Kidney (tissue), 14 donors: ENCODE results near the gene PCDH1. TPM values are rescaled to one million over a fixed set of nuclear protein-coding genes. Genes with fewer than 3 reads are reported as not detected.

ENCODE experiments used
- DNase-seq, 5 donors: peaks; one replicate each; pipeline ENCODE4 v3.0.0-alpha.2; 2013 to 2020
- FAIRE-seq: peaks from 2 replicates; lab custom pipeline; 2012; peaks lifted over from hg19 to GRCh38; lab: Jason Lieb, UNC
- H3K27ac ChIP-seq, 2 donors: one replicate each; pipeline ENCODE4 v1.7.0; 2013; ENCODE audit warnings: low read depth in 2 of 2, low read length in 2 of 2, inconsistent platforms in 1 of 2
- H3K27me3 ChIP-seq: one replicate; pipeline ENCODE4 v1.7.1; 2013; ENCODE audit warnings: low read length, inconsistent platforms; ENCODE audit not compliant: control insufficient read depth, insufficient read depth
- H3K36me3 ChIP-seq, 3 donors: one replicate each; pipeline versions ENCODE4 v1.7.0 to v1.7.1; 2013; ENCODE audit warnings: low read length in 3 of 3, control low read depth in 1 of 3, inconsistent platforms in 1 of 3; ENCODE audit not compliant: insufficient read depth in 3 of 3, control insufficient read depth in 2 of 3
- H3K4me1 ChIP-seq, 3 donors: one replicate each; pipeline versions ENCODE4 v1.7.0 to v1.7.1; 2013; ENCODE audit warnings: low read length in 3 of 3, inconsistent platforms in 1 of 3, low read depth in 1 of 3; ENCODE audit not compliant: control insufficient read depth in 2 of 3, insufficient read depth in 2 of 3
- H3K4me3 ChIP-seq, 3 donors: one replicate each; pipeline versions ENCODE4 v1.7.0 to v1.8.1; 2013; ENCODE audit warnings: low read length in 3 of 3, control low read depth in 1 of 3, inconsistent platforms in 1 of 3
- H3K9ac ChIP-seq, 3 donors: one replicate each; pipeline versions ENCODE4 v1.7.0 to v1.7.1; 2013; ENCODE audit warnings: low read length in 3 of 3, control low read depth in 1 of 3, inconsistent platforms in 1 of 3
- H3K9me3 ChIP-seq, 3 donors: one replicate each; pipeline versions ENCODE4 v1.7.0 to v1.7.1; 2013; ENCODE audit warnings: low read length in 3 of 3, control low read depth in 1 of 3, inconsistent platforms in 1 of 3; ENCODE audit not compliant: control insufficient read depth in 2 of 3, insufficient read depth in 1 of 3
- intact Hi-C: fragments of 100-400 bp; cut with DNase I; formaldehyde crosslinking; loops from one replicate; pipeline ENCODE4 v1.11.1; 2022
- polyA plus RNA-seq: library from polyadenylated mRNA; stranded (reverse); fragments of 350-450 nt; fragmentation: Illumina TruSeq; extraction: RNeasy Lipid Tissue Mini Kit (QIAGEN cat#74804); gene quantifications from one replicate; pipeline ENCODE4 v1.2.3, GENCODE V29; 2014; ENCODE audit warnings: low read depth, low replicate concordance; ENCODE audit not compliant: insufficient read depth
- total RNA-seq: library from RNA; stranded (reverse); fragmentation: NEBNext Ultra II Directional; extraction: Animal tissue kit (Norgen Biotek cat#: 25700); gene quantifications from one replicate; pipeline ENCODE4 v1.2.1, GENCODE V29; 2021
- TF ChIP-seq, protein P1 (sequence below): IDR thresholded peaks from 3 replicates; pipeline ENCODE4 v1.5.1; 2012; ENCODE audit warnings: mild to moderate bottlenecking, moderate library complexity, borderline replicate concordance; ENCODE audit not compliant: insufficient read depth; ENCODE audit errors: extremely low read depth
- donor health status: control.
- donor health status: control.
- donor health status: control.
- donor health status: control.
- donor health status: control.
- donor health status: DM: yes; HTN: yes; CAD: no.
- donor health status: Normal renal cell carcinoma (clear cell type).

The PCDH1 gene
- total and polyA plus RNA-seq, 2 donors from 2014 or later = 37.3 to 147 TPM

DNA sequence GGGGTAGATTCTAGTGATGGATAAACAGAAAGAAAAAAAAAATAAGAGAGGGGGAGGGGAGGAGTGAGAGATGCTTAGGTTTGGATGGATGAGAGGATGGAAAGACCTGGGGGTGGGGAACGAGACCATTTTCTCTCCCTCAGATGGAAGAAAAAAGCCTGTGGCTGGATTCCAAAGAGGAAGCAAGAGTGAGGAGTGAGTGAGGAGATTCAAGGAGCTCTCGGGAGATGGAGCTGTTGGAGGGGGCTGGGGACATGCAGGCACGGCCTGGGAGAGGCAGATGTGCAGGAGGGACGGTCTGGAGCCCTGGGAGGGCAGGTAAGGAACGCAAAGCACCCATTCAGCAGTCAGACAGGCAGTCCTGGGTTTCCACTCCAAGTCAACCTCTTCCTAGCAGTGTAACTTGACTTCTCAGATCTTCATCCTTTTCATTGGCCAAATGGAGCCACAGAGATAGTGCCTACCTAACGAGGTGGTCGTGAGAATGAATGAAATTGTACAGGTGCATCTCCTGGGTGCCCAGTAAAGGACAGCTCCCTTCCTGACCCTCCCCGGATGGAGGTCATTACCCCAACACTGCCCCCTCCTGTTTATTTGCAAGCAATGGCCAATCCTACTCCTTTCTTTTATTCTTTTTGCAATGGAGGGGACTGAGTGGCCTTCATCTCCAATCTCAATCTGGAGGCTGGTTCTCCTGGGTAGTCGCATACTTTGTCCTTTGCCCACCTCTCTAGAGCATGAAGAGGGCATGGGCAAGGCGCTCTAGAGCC is 52.2 kb downstream of the PCDH1 start:
- Histone ChIP-seq H3K9ac (no peak overlapping the region), H3K27me3 (no peaks in the 10 kb centered on the region), H3K4me1 (peaks cover 0 to 9% (median 4%) of the 10 kb centered on the region in 3 donors), H3K4me3 (no peak overlapping the region), H3K27ac (no peak overlapping the region), H3K9me3 (no peaks in the 10 kb centered on the region), H3K36me3 (no peaks in the 10 kb centered on the region)
- intact Hi-C loops = no loop called here
- FAIRE-seq = no peak
- TF ChIP-seq, protein P1, sequence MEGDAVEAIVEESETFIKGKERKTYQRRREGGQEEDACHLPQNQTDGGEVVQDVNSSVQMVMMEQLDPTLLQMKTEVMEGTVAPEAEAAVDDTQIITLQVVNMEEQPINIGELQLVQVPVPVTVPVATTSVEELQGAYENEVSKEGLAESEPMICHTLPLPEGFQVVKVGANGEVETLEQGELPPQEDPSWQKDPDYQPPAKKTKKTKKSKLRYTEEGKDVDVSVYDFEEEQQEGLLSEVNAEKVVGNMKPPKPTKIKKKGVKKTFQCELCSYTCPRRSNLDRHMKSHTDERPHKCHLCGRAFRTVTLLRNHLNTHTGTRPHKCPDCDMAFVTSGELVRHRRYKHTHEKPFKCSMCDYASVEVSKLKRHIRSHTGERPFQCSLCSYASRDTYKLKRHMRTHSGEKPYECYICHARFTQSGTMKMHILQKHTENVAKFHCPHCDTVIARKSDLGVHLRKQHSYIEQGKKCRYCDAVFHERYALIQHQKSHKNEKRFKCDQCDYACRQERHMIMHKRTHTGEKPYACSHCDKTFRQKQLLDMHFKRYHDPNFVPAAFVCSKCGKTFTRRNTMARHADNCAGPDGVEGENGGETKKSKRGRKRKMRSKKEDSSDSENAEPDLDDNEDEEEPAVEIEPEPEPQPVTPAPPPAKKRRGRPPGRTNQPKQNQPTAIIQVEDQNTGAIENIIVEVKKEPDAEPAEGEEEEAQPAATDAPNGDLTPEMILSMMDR = no peak
- DNase-seq = no peak

DNA sequence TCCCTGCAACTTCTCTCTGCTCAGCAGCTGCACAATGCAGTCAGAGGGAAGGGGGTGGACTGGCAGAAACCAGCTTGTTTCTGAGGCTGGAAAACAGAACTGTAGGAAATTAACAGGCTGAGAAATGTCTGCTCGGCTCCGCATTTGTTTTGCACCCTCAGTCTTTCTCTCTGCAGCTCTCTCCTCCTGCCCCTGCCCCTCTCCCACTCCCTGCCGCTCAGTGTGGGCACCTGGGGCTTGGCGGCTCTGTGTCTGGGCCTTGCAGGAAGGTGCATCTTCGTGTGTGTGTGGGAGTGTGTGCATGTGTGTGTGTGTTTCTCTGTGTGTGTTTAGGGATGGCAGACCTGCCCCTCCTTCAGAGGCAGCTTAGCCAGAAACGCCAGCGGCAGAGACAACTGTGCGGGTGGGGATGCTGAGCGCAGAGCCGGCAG is 53.0 kb downstream of the PCDH1 start:
- peaks cover 0 to 9% (median 4%) of the 10 kb centered on the region in 3 donors for H3K4me1 ChIP-seq
- DNase-seq = no peak
- TF ChIP-seq, protein P1 = no peak
- H3K27me3 ChIP-seq = no peaks in the 10 kb centered on the region
- FAIRE-seq = no peak
- no peak overlapping the region for H3K27ac ChIP-seq
- no peaks in the 10 kb centered on the region for H3K9me3 ChIP-seq
- H3K9ac ChIP-seq = no peak overlapping the region
- no peaks in the 10 kb centered on the region for H3K36me3 ChIP-seq
- H3K4me3 ChIP-seq = no peak overlapping the region
- intact Hi-C loops = no loop called here

DNA sequence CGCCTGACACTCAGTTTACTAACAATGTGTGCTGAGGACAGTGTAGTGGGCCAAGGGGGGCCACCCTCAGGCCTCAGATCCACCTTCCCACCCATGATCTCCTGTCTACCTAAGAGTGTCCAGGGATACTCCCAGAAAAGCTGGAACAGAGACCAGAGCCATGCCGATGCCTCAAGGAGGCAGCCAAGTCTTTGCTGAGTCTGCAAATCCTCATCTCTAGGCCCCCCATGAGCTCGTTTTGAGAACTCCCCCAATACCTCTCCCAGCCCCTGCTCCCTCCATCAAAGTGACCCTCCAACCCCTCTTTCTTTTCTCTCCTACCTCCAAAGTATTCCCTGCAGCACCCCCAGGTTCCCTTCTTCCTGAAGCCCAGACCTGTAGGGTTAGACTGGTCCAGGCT is 53.5 kb downstream of the PCDH1 start:
- no peak overlapping the region for H3K9ac ChIP-seq
- H3K27ac ChIP-seq = no peak overlapping the region
- TF ChIP-seq, protein P1 = no peak
- no peaks in the 10 kb centered on the region for H3K9me3 ChIP-seq
- intact Hi-C loops = no loop called here
- H3K36me3 ChIP-seq = no peaks in the 10 kb centered on the region
- H3K27me3 ChIP-seq = no peaks in the 10 kb centered on the region
- FAIRE-seq (no peak), DNase-seq (no peak)
- no peak overlapping the region for H3K4me3 ChIP-seq
- H3K4me1 ChIP-seq = peaks cover 0 to 9% (median 4%) of the 10 kb centered on the region in 3 donors
